A673 (cell line): ENCODE data around the gene ERGIC2.

ENCODE experiments used
- CTCF ChIP-seq: fragments of 300-800, 200-600 bp; sonication (generic); conservative IDR thresholded peaks from 2 replicates; pipeline ENCODE4 v1.5.1; 2017; ENCODE audit warnings: low read depth, mild to moderate bottlenecking, antibody characterized with exemption, low read length, moderate library complexity, mixed read lengths
- EZH2 ChIP-seq: fragments of 200-600 bp; sonication (generic); IDR thresholded peaks from 2 replicates; pipeline ENCODE4 v1.6.1; 2017; ENCODE audit warnings: borderline replicate concordance, low read depth, mild to moderate bottlenecking, mixed read lengths, antibody characterized with exemption, low read length; ENCODE audit not compliant: poor library complexity, severe bottlenecking

- no peak for TF ChIP-seq EZH2
- no peak for TF ChIP-seq CTCF
Observed at GRCh38 chr12:29337325-29337724, 43.6 kb downstream of the ERGIC2 start.
